Endothelial cell of umbilical vein (primary cell): Measurements from ENCODE around the gene ADH6. TPM values are rescaled to one million over a fixed set of nuclear protein-coding genes. Genes with fewer than 3 reads are reported as not detected.

Experiments used
- BruUV-seq: library from RNA; stranded (reverse); fragments of 400-500 nt; replicated peaks from 2 replicates; lab custom pipeline; 2021; lab: Mats Ljungman, UMichigan
- CTCF ChIA-PET: fragments of 300-600, 350-600 bp; sonication (Branson Sonifier 250); formaldehyde crosslinking; loops from one replicate; lab custom pipeline; 2021; ENCODE audit warnings: antibody characterized with exemption, inconsistent platforms; lab: Charles Lee
- POLR2A ChIA-PET: fragments of 300-600, 350-600 bp; sonication (Branson Sonifier 250); formaldehyde crosslinking; loops from one replicate; lab custom pipeline; 2021; ENCODE audit warnings: antibody characterized with exemption, inconsistent platforms; lab: Charles Lee
- DNase-seq: peaks from one replicate; pipeline ENCODE4 v3.0.0-alpha.2; 2011; ENCODE audit warnings: low read depth, low spot score
- FAIRE-seq: peaks from 2 replicates; lab custom pipeline; 2011; peaks lifted over from hg19 to GRCh38; lab: Jason Lieb, UNC
- H2AFZ ChIP-seq: 2 replicates; pipeline ENCODE4 v1.6.0; 2012; ENCODE audit warnings: low read depth, low read length, control low read depth, inconsistent platforms
- H3K27ac ChIP-seq: 2 replicates; pipeline ENCODE4 v1.5.1; 2011; ENCODE audit warnings: low read depth, mild to moderate bottlenecking, control low read depth, low read length, moderate library complexity; ENCODE audit not compliant: insufficient read depth
- H3K27me3 ChIP-seq, 2 experiments: 2 replicates each; pipeline versions ENCODE4 v1.6.0 to v1.6.1; 2011; ENCODE audit warnings: low read length in 2 of 2, mixed read lengths in 1 of 2; ENCODE audit not compliant: control insufficient read depth in 2 of 2, insufficient read depth in 2 of 2
- H3K36me3 ChIP-seq, 2 experiments: 2 replicates in 1 of 2; 3 replicates in 1 of 2; pipeline ENCODE4 v1.5.1; 2011; ENCODE audit warnings: low read length in 2 of 2, mild to moderate bottlenecking in 1 of 2, moderate library complexity in 1 of 2; ENCODE audit not compliant: control insufficient read depth in 2 of 2, insufficient read depth in 2 of 2; ENCODE audit errors: extremely low read depth in 1 of 2
- H3K4me1 ChIP-seq: 3 replicates; pipeline ENCODE4 v1.5.1; 2011; ENCODE audit warnings: mild to moderate bottlenecking, low read length; ENCODE audit not compliant: control insufficient read depth, insufficient read depth; ENCODE audit errors: extremely low read depth
- H3K4me2 ChIP-seq: 2 replicates; pipeline ENCODE4 v1.6.1; 2011; ENCODE audit warnings: low read length, control low read depth, mixed read lengths; ENCODE audit not compliant: insufficient read depth
- H3K4me3 ChIP-seq, 3 experiments: fragments of 200-600 bp in 1 of 3; sonication (generic), shearing (Covaris generic) in 1 of 3; replicated peaks in 1 of 3; 2 replicates each; pipeline ENCODE4 v1.5.1; 2011 to 2016; ENCODE audit warnings: control low read depth in 3 of 3, low read length in 3 of 3, mild to moderate bottlenecking in 2 of 3, inconsistent platforms in 1 of 3, low read depth in 1 of 3, moderate library complexity in 1 of 3; ENCODE audit not compliant: insufficient read depth in 1 of 3
- H3K79me2 ChIP-seq: 2 replicates; pipeline ENCODE4 v1.6.0; 2012; ENCODE audit warnings: low read length, inconsistent platforms; ENCODE audit not compliant: control insufficient read depth, insufficient read depth
- H3K9ac ChIP-seq: replicated peaks from 2 replicates; pipeline ENCODE3; 2011; ENCODE audit warnings: low read length, control low read depth; ENCODE audit not compliant: insufficient read depth; ENCODE audit errors: extremely low read depth
- H3K9me1 ChIP-seq: replicated peaks from 3 replicates; pipeline ENCODE4 v1.6.0; 2011; ENCODE audit warnings: mild to moderate bottlenecking, low read length; ENCODE audit not compliant: control insufficient read depth, insufficient read depth; ENCODE audit errors: extremely low read depth
- H3K9me3 ChIP-seq: replicated peaks from 2 replicates; pipeline ENCODE4 v1.5.1; 2012; ENCODE audit warnings: low read length, inconsistent platforms; ENCODE audit not compliant: control insufficient read depth, insufficient read depth
- H4K20me1 ChIP-seq: replicated peaks from 2 replicates; pipeline ENCODE3; 2011; ENCODE audit warnings: mild to moderate bottlenecking, low read length; ENCODE audit not compliant: control insufficient read depth, insufficient read depth; ENCODE audit errors: extremely low read depth
- EZH2 ChIP-seq: IDR thresholded peaks from 2 replicates; pipeline ENCODE4 v1.6.1; 2012; ENCODE audit warnings: borderline replicate concordance, low read depth, mild to moderate bottlenecking, moderate library complexity, low read length, inconsistent platforms; ENCODE audit not compliant: severe bottlenecking
- FOS ChIP-seq: IDR thresholded peaks from 2 replicates; pipeline ENCODE4 v1.6.1; 2011; ENCODE audit warnings: mild to moderate bottlenecking, low read length, moderate library complexity, borderline replicate concordance; ENCODE audit not compliant: insufficient read depth
- GATA2 ChIP-seq: IDR thresholded peaks from 2 replicates; pipeline ENCODE4 v1.7.0; 2011; ENCODE audit warnings: low read depth, mild to moderate bottlenecking, moderate library complexity, mixed read lengths, low read length; ENCODE audit not compliant: insufficient read length, insufficient read depth
- JUN ChIP-seq: IDR thresholded peaks from 2 replicates; pipeline ENCODE4 v1.6.1; 2011; ENCODE audit warnings: borderline replicate concordance, low read depth; ENCODE audit not compliant: insufficient read length, insufficient read depth
- MAX ChIP-seq: IDR thresholded peaks from 2 replicates; pipeline ENCODE4 v1.6.1; 2011; ENCODE audit not compliant: insufficient read depth, insufficient read length
- MYC ChIP-seq: IDR thresholded peaks from one replicate; pipeline ENCODE4 v1.6.1; 2011; ENCODE audit warnings: mild to moderate bottlenecking, low read depth, low read length
- POLR2A ChIP-seq: IDR thresholded peaks from 2 replicates; pipeline ENCODE4 v1.6.1; 2012; ENCODE audit warnings: low read depth, mild to moderate bottlenecking, control low read depth, low read length
- POLR2AphosphoS5 ChIP-seq: IDR thresholded peaks from 2 replicates; pipeline ENCODE4 v1.6.1; 2012; ENCODE audit warnings: low read depth, mild to moderate bottlenecking, control low read depth, low read length, moderate library complexity; ENCODE audit not compliant: insufficient read depth
- dilution Hi-C: fragments of 300-500 bp; cut with MboI; formaldehyde crosslinking; loops from one replicate; pipeline ENCODE4 v1.15.0; 2019; ENCODE audit warnings: low sequenced_read_pairs; ENCODE audit not compliant: extremely low pct_ligation_motif_present
- intact Hi-C: fragments of 100-400 bp; cut with micrococcal nuclease; formaldehyde crosslinking; loops from one replicate; pipeline ENCODE4 v1.10.0; 2022
- polyA plus RNA-seq, 4 experiments: library from polyadenylated mRNA; depleted of rRNA in 3 of 4; stranded (reverse) in 3 of 4; unstranded in 1 of 4; fragments of >200 nt; gene quantifications; 2 replicates each; pipeline versions ENCODE4 v1.2.1 to v1.2.3, GENCODE V29; 2011 to 2012; ENCODE audit warnings: missing spikeins in 1 of 4
- total RNA-seq: library from RNA; stranded (reverse); gene quantifications from 2 replicates; pipeline ENCODE4 v1.2.3, GENCODE V29; 2021
- TF ChIP-seq, protein P1 (sequence below), 2 donors: IDR thresholded peaks; 1 replicate in 1 of 2; 2 replicates in 1 of 2; pipeline ENCODE4 v1.5.1; 2011; ENCODE audit warnings: low read length in 2 of 2, mild to moderate bottlenecking in 2 of 2, moderate library complexity in 2 of 2, control low read depth in 1 of 2, inconsistent platforms in 1 of 2, low read depth in 1 of 2; ENCODE audit not compliant: insufficient read depth in 1 of 2; ENCODE audit errors: extremely low read depth in 1 of 2

ADH6 gene
- total and polyA plus RNA-seq, 2 donors (not counting 3 experiments of a cell fraction or from before 2014, with no cell fraction given), result not detected

- Histone ChIP-seq H3K4me1 (peaks cover 2% of the 10 kb centered on the region), H3K9me1 (no peaks in the 10 kb centered on the region), H3K9me3 (no peaks in the 10 kb centered on the region), H3K4me3 (no peak overlapping the region), H3K27me3 (no peaks in the 10 kb centered on the region), H3K27ac (no peak overlapping the region), H3K79me2 (no peaks in the 10 kb centered on the region), H3K36me3 (no peaks in the 10 kb centered on the region), H3K4me2 (no peak overlapping the region), H3K9ac (no peak overlapping the region), H4K20me1 (no peaks in the 10 kb centered on the region), H2AFZ (no peak overlapping the region)
- BruUV-seq, result no TSS peak
- dilution Hi-C loops (no loop called here), intact Hi-C loops (no loop called here)
- DNase-seq (no peak), FAIRE-seq (no peak)
- CTCF ChIA-PET, result no interaction called here
- TF ChIP-seq POLR2AphosphoS5, result no peak
- no peak for TF ChIP-seq EZH2
- TF ChIP-seq POLR2A, result no peak
- TF ChIP-seq MAX, result no peak
- no peak for TF ChIP-seq MYC
- TF ChIP-seq, protein P1, sequence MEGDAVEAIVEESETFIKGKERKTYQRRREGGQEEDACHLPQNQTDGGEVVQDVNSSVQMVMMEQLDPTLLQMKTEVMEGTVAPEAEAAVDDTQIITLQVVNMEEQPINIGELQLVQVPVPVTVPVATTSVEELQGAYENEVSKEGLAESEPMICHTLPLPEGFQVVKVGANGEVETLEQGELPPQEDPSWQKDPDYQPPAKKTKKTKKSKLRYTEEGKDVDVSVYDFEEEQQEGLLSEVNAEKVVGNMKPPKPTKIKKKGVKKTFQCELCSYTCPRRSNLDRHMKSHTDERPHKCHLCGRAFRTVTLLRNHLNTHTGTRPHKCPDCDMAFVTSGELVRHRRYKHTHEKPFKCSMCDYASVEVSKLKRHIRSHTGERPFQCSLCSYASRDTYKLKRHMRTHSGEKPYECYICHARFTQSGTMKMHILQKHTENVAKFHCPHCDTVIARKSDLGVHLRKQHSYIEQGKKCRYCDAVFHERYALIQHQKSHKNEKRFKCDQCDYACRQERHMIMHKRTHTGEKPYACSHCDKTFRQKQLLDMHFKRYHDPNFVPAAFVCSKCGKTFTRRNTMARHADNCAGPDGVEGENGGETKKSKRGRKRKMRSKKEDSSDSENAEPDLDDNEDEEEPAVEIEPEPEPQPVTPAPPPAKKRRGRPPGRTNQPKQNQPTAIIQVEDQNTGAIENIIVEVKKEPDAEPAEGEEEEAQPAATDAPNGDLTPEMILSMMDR (IDR thresholded peaks at IDR 0.05; ENCODE audit: extremely low read depth in 1 of 2, insufficient read depth in 1 of 2, low read depth in 1 of 2, low read length in 2 of 2), result no peak
- TF ChIP-seq JUN, result no peak
- no peak for TF ChIP-seq GATA2
- no peak for TF ChIP-seq FOS
- POLR2A ChIA-PET, result no interaction called here
Observed at GRCh38 chr4:99154658-99155342, 64.2 kb downstream of the ADH6 start.

Other genes starting within 250 kb of the ADH6 start
- 38.8 and 39.8 TPM in 2 replicates for gene METAP1, start 223.5 kb downstream of the ADH6 start, total RNA-seq
- gene METAP1, start 223.5 kb downstream of the ADH6 start, polyA plus RNA-seq, result 17.8 and 26.4 TPM in 2 replicates
- gene ADH5, start 130.5 kb downstream of the ADH6 start, total RNA-seq, result 101 and 103 TPM in 2 replicates
- 53.4 and 89.2 TPM in 2 replicates for gene ADH5, start 130.5 kb downstream of the ADH6 start, polyA plus RNA-seq
- gene ADH4, start 74.9 kb downstream of the ADH6 start, total RNA-seq, result not detected in 2 replicates
- not detected in 2 replicates for gene ADH4, start 74.9 kb downstream of the ADH6 start, polyA plus RNA-seq
- not detected in 2 replicates for gene ADH1A, start 71.7 kb upstream of the ADH6 start, total RNA-seq
- not detected in 2 replicates for gene ADH1A, start 71.7 kb upstream of the ADH6 start, polyA plus RNA-seq
- not detected in 2 replicates for gene ADH1B, start 102.2 kb upstream of the ADH6 start, total RNA-seq
- gene ADH1B, start 102.2 kb upstream of the ADH6 start, polyA plus RNA-seq, result not detected in 2 replicates
- not detected in 2 replicates for gene ADH1C, start 133.5 kb upstream of the ADH6 start, total RNA-seq
- not detected in 2 replicates for gene ADH1C, start 133.5 kb upstream of the ADH6 start, polyA plus RNA-seq
- gene ADH7, start 216.1 kb upstream of the ADH6 start, total RNA-seq, result not detected in 2 replicates
- not detected in 2 replicates for gene ADH7, start 216.1 kb upstream of the ADH6 start, polyA plus RNA-seq